A204.1 (cell line): Measurements from ENCODE around the gene MUC5AC.
"Not testable (repeated sequence)": the region's sequence is repeated elsewhere in the genome, so short reads cannot be mapped to it uniquely, and the experiment has no call there.

Experiments
- FAIRE-seq: peaks from 2 replicates; lab custom pipeline; 2012; peaks lifted over from hg19 to GRCh38; lab: Jason Lieb, UNC

The MUC5AC gene

GRCh38 chr11:1157645-1158591, at the start of gene MUC5AC:
MUC5AC (plus strand) TSS chr11:1157953; CDS start chr11:1158000, 47 bp downstream.
- no peak for FAIRE-seq

- no peak for FAIRE-seq
Measured at GRCh38 chr11:1108246-1108900, 49.4 kb upstream of the MUC5AC start.

- FAIRE-seq, result no peak
Measured at GRCh38 chr11:1109101-1109917, 48.4 kb upstream of the MUC5AC start.

GRCh38 chr11:1109918-1110705, 47.6 kb upstream of the MUC5AC start:
- FAIRE-seq, result no peak

GRCh38 chr11:1111545-1112212, 46.1 kb upstream of the MUC5AC start:
- FAIRE-seq, result no peak

- FAIRE-seq, result no peak
Measured at GRCh38 chr11:1112351-1113191, 45.2 kb upstream of the MUC5AC start.

GRCh38 chr11:1113405-1114201, 44.1 kb upstream of the MUC5AC start:
- no peak for FAIRE-seq

- not testable (repeated sequence) for FAIRE-seq
Measured at GRCh38 chr11:1115292-1115691, 42.5 kb upstream of the MUC5AC start.

- FAIRE-seq, result no peak
Measured at GRCh38 chr11:1116104-1116503, 41.6 kb upstream of the MUC5AC start.

- no peak for FAIRE-seq
Measured at GRCh38 chr11:1116666-1117390, 40.9 kb upstream of the MUC5AC start.

- FAIRE-seq, result no peak
Measured at GRCh38 chr11:1117992-1118391, 39.8 kb upstream of the MUC5AC start.

- no peak for FAIRE-seq
Measured at GRCh38 chr11:1118755-1119603, 38.8 kb upstream of the MUC5AC start.

GRCh38 chr11:1119604-1120146, 38.1 kb upstream of the MUC5AC start:
- FAIRE-seq, result no peak

- no peak for FAIRE-seq
Measured at GRCh38 chr11:1120532-1121330, 37.0 kb upstream of the MUC5AC start.

- no peak for FAIRE-seq
Measured at GRCh38 chr11:1121331-1121812, 36.4 kb upstream of the MUC5AC start.
